IMR-90 (cell line): ENCODE results near the gene PRDM9. TPM values are rescaled to one million over a fixed set of nuclear protein-coding genes. Genes with fewer than 3 reads are reported as not detected.
A peak's percentile ranks its signal among the peaks of the same experiment; 100 is the strongest.

Experiments
- ATAC-seq: fragments of 200-7000 bp; cut with Tn5 transposase; 2 replicates; pipeline ENCODE4 v1.9.1; 2020; ENCODE audit warnings: low read depth, mild to moderate bottlenecking, moderate library complexity
- BruUV-seq: library from RNA; stranded (reverse); fragments of 400-500 nt; replicated peaks from 2 replicates; lab custom pipeline; 2021; lab: Mats Ljungman, UMichigan
- CTCF ChIA-PET: fragments of 300-600 bp; formaldehyde crosslinking; extraction: SDS; loops from one replicate; lab custom pipeline; 2021; ENCODE audit warnings: antibody characterized with exemption; lab: Yijun Ruan, JAX
- POLR2A ChIA-PET: fragments of 300-600 bp; sonication (Branson Sonifier 250); formaldehyde crosslinking; loops from one replicate; lab custom pipeline; 2022; ENCODE audit warnings: antibody characterized with exemption; ENCODE audit not compliant: unreplicated experiment; lab: Charles Lee
- DNase-seq: peaks from one replicate; pipeline ENCODE4 v3.0.0; 2013
- H2AFZ ChIP-seq: replicated peaks from 2 replicates; pipeline ENCODE3; 2013; ENCODE audit warnings: low read length, mild to moderate bottlenecking; ENCODE audit not compliant: poor library complexity
- H2AK5ac ChIP-seq: 2 replicates; pipeline ENCODE4 v1.6.1; 2013; ENCODE audit warnings: low read depth, low read length, inconsistent platforms
- H2AK9ac ChIP-seq: replicated peaks from 2 replicates; pipeline ENCODE3; 2013; ENCODE audit warnings: mild to moderate bottlenecking, low read depth, low read length, moderate library complexity; ENCODE audit not compliant: poor library complexity
- H2BK120ac ChIP-seq: 2 replicates; pipeline ENCODE4 v1.6.1; 2013; ENCODE audit warnings: low read depth, low read length, inconsistent platforms
- H2BK15ac ChIP-seq: 3 replicates; pipeline ENCODE4 v1.6.1; 2013; ENCODE audit warnings: low read depth, low read length, inconsistent platforms
- H2BK20ac ChIP-seq: 2 replicates; pipeline ENCODE4 v1.6.1; 2013; ENCODE audit warnings: low read depth, mild to moderate bottlenecking, inconsistent platforms, low read length, moderate library complexity
- H2BK5ac ChIP-seq: 2 replicates; pipeline ENCODE4 v1.6.1; 2013; ENCODE audit warnings: mild to moderate bottlenecking, low read depth, low read length, inconsistent platforms; ENCODE audit not compliant: poor library complexity, severe bottlenecking
- H3K14ac ChIP-seq: replicated peaks from 2 replicates; pipeline ENCODE4 v1.6.1; 2013; ENCODE audit warnings: low read depth, low read length, inconsistent platforms
- H3K18ac ChIP-seq: 2 replicates; pipeline ENCODE4 v1.6.1; 2013; ENCODE audit warnings: low read depth, low read length, control low read depth
- H3K23ac ChIP-seq: 2 replicates; pipeline ENCODE4 v1.6.1; 2013; ENCODE audit warnings: low read depth, low read length, inconsistent platforms
- H3K27ac ChIP-seq: 2 replicates; pipeline ENCODE4 v1.5.1; 2013; ENCODE audit warnings: mild to moderate bottlenecking, control low read depth, low read length; ENCODE audit not compliant: insufficient read depth
- H3K27me3 ChIP-seq: 2 replicates; pipeline ENCODE4 v1.6.1; 2013; ENCODE audit warnings: low read length; ENCODE audit not compliant: control insufficient read depth, insufficient read depth
- H3K36me3 ChIP-seq: 2 replicates; pipeline ENCODE4 v1.6.1; 2013; ENCODE audit warnings: low read length, mixed read lengths; ENCODE audit not compliant: control insufficient read depth, insufficient read depth
- H3K4ac ChIP-seq: 2 replicates; pipeline ENCODE4 v1.6.1; 2013; ENCODE audit warnings: low read depth, low read length, inconsistent platforms
- H3K4me1 ChIP-seq: 2 replicates; pipeline ENCODE4 v1.6.1; 2013; ENCODE audit warnings: low read length, mixed read lengths; ENCODE audit not compliant: control insufficient read depth, insufficient read depth
- H3K4me2 ChIP-seq: 2 replicates; pipeline ENCODE4 v1.6.1; 2013; ENCODE audit warnings: low read depth, mild to moderate bottlenecking, control low read depth, low read length, moderate library complexity
- H3K4me3 ChIP-seq: 2 replicates; pipeline ENCODE4 v1.5.1; 2013; ENCODE audit warnings: low read depth, mild to moderate bottlenecking, control low read depth, low read length, moderate library complexity; ENCODE audit not compliant: insufficient read depth
- H3K56ac ChIP-seq: 2 replicates; pipeline ENCODE4 v1.6.1; 2013; ENCODE audit warnings: low read length, inconsistent platforms; ENCODE audit not compliant: insufficient read depth; ENCODE audit errors: extremely low read depth
- H3K79me1 ChIP-seq, 2 experiments: 2 replicates each; pipeline ENCODE4 v1.6.1; 2013; ENCODE audit warnings: low read length in 2 of 2, inconsistent platforms in 1 of 2, low read depth in 1 of 2
- H3K9ac ChIP-seq: 2 replicates; pipeline ENCODE4 v1.6.1; 2013; ENCODE audit warnings: low read depth, low read length, control low read depth
- H3K9me1 ChIP-seq: 2 replicates; pipeline ENCODE4 v1.6.1; 2013; ENCODE audit warnings: low read length, inconsistent platforms; ENCODE audit not compliant: insufficient read depth
- H3K9me3 ChIP-seq: 2 replicates; pipeline ENCODE4 v1.6.1; 2013; ENCODE audit warnings: low read length; ENCODE audit not compliant: control insufficient read depth, insufficient read depth
- H4K20me1 ChIP-seq: 2 replicates; pipeline ENCODE4 v1.6.1; 2013; ENCODE audit warnings: low read length, inconsistent platforms; ENCODE audit not compliant: insufficient read depth
- H4K5ac ChIP-seq: 2 replicates; pipeline ENCODE4 v1.6.1; 2013; ENCODE audit warnings: mild to moderate bottlenecking, low read depth, low read length, control low read depth
- H4K8ac ChIP-seq, 2 experiments: 2 replicates each; pipeline ENCODE4 v1.6.1; 2013; ENCODE audit warnings: low read depth in 2 of 2, low read length in 2 of 2, control low read depth in 1 of 2, inconsistent platforms in 1 of 2
- H4K91ac ChIP-seq: 2 replicates; pipeline ENCODE4 v1.6.1; 2013; ENCODE audit warnings: low read depth, low read length, inconsistent platforms; ENCODE audit not compliant: insufficient read depth
- CEBPB ChIP-seq: IDR thresholded peaks from 2 replicates; pipeline ENCODE4 v1.6.1; 2012; ENCODE audit warnings: low read depth, low read length, improper control_type of control experiment
- WGBS, 2 experiments: methylation state at CpG; one replicate each; pipeline versions ENCODE4 v1.1.5 to v1.1.7; 2013; ENCODE audit warnings: missing lambda C conversion rate in 2 of 2; ENCODE audit not compliant: insufficient read length in 1 of 2; ENCODE audit errors: extremely low coverage in 2 of 2; 5-methylcytosine and 5-hydroxymethylcytosine counted together
- dilution Hi-C: fragments of 300-500 bp; cut with HindIII; formaldehyde crosslinking; loops from one replicate; pipeline ENCODE4 v1.14.3; 2018; ENCODE audit warnings: low sequenced_read_pairs; ENCODE audit not compliant: unreplicated experiment
- in situ Hi-C: fragments of 300-500 bp; cut with MboI; formaldehyde crosslinking; loops from 3 replicates; pipeline ENCODE4 v1.14.3; 2019; ENCODE audit warnings: low sequenced_read_pairs, inconsistent platforms, mixed read lengths
- intact Hi-C: fragments of 100-400 bp; cut with micrococcal nuclease; formaldehyde crosslinking; loops from 2 replicates; pipeline ENCODE4 v1.10.0; 2022
- polyA plus RNA-seq, 3 experiments: library from polyadenylated mRNA; depleted of rRNA; stranded (reverse); fragments of >200 nt; gene quantifications; 2 replicates each; pipeline ENCODE4 v1.2.3, GENCODE V29; 2012; ENCODE audit warnings: low replicate concordance in 1 of 3
- total RNA-seq: library from RNA; depleted of rRNA; stranded (reverse); fragments of >200 nt; gene quantifications from 2 replicates; pipeline ENCODE4 v1.2.3, GENCODE V29; 2012
- TF ChIP-seq, protein P1 (sequence below): conservative IDR thresholded peaks from 2 replicates; pipeline ENCODE4 v1.5.1; 2012; ENCODE audit warnings: mild to moderate bottlenecking, low read depth, low read length, improper control_type of control experiment

PRDM9 gene
- total and polyA plus RNA-seq, 2 of the 4 experiments (the other 2 are of a cell fraction): not detected

DNA sequence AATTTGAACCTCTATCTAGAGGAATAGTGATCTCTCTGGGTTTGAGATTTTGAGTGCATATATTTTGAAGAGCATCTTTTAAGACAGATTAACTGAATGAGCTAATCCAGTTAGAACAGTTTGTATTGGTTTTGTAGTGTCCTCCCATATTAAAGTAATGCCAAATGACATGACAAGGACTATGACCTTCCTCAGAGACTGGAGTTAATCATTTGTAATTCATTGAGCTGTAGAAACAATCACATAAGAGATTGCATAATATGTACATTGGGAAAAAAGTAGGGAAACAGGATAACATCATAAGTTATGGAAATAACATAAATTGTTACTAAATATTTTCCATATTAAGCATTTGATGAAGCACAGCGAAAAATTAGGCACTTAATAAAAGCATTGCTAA is 45.8 kb upstream of the PRDM9 start:
- H3K14ac ChIP-seq: no peak overlapping the region
- dilution Hi-C loops (no loop called here), in situ Hi-C loops (no loop called here), intact Hi-C loops (no loop called here)
- no peak overlapping the region for H3K9ac ChIP-seq
- no peak overlapping the region for H2AK5ac ChIP-seq
- DNase-seq: no peak
- no peaks in the 10 kb centered on the region for H3K4me1 ChIP-seq
- WGBS, 2 experiments: no CpG with 5 or more reads among the region's 1 CpG
- no peak overlapping the region for H3K56ac ChIP-seq
- H3K9me3 ChIP-seq: peaks cover 7% of the 10 kb centered on the region
- BruUV-seq: no TSS peak
- H2BK15ac ChIP-seq: no peak overlapping the region
- H3K9me1 ChIP-seq: no peaks in the 10 kb centered on the region
- TF ChIP-seq, protein P1, sequence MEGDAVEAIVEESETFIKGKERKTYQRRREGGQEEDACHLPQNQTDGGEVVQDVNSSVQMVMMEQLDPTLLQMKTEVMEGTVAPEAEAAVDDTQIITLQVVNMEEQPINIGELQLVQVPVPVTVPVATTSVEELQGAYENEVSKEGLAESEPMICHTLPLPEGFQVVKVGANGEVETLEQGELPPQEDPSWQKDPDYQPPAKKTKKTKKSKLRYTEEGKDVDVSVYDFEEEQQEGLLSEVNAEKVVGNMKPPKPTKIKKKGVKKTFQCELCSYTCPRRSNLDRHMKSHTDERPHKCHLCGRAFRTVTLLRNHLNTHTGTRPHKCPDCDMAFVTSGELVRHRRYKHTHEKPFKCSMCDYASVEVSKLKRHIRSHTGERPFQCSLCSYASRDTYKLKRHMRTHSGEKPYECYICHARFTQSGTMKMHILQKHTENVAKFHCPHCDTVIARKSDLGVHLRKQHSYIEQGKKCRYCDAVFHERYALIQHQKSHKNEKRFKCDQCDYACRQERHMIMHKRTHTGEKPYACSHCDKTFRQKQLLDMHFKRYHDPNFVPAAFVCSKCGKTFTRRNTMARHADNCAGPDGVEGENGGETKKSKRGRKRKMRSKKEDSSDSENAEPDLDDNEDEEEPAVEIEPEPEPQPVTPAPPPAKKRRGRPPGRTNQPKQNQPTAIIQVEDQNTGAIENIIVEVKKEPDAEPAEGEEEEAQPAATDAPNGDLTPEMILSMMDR: no peak
- peak; percentile 12; the same call in 1 of the 2 replicates for TF ChIP-seq CEBPB
- no peaks in the 10 kb centered on the region for H3K79me1 ChIP-seq
- CTCF ChIA-PET: no interaction called here
- no peak overlapping the region for H3K4ac ChIP-seq
- no peak overlapping the region for H2AFZ ChIP-seq
- H3K18ac ChIP-seq: no peak overlapping the region
- H2BK20ac ChIP-seq: no peak overlapping the region
- H3K36me3 ChIP-seq: no peaks in the 10 kb centered on the region
- H3K27ac ChIP-seq: no peak overlapping the region
- no peak overlapping the region for H4K5ac ChIP-seq
- no peak overlapping the region for H3K4me2 ChIP-seq
- H4K8ac ChIP-seq: no peak overlapping the region
- H2BK5ac ChIP-seq: no peak overlapping the region
- no peaks in the 10 kb centered on the region for H3K27me3 ChIP-seq
- no peak overlapping the region for H3K23ac ChIP-seq
- POLR2A ChIA-PET: no interaction called here
- no peak overlapping the region for H3K4me3 ChIP-seq
- H4K91ac ChIP-seq: no peak overlapping the region
- H4K20me1 ChIP-seq: no peaks in the 10 kb centered on the region
- H2AK9ac ChIP-seq: no peak overlapping the region
- no peak for ATAC-seq
- H2BK120ac ChIP-seq: no peak overlapping the region
